Stimulated activated CD4-positive, alpha-beta T cell treated with anti-CD3 and anti-CD28 coated beads, Interleukin-2, amount 100 ng/mL, for 4 hours (primary cell): ENCODE measurements around the gene CCDC6.

Experiments
- DNase-seq: peaks from one replicate; pipeline ENCODE4 v3.0.0-alpha.2; 2020; ENCODE audit warnings: low read depth

The CCDC6 gene

GRCh38 chr10:59851864-59852263, 54.5 kb downstream of the CCDC6 start:
- DNase-seq = no peak

GRCh38 chr10:59847888-59848287, 58.5 kb downstream of the CCDC6 start:
- no peak for DNase-seq

- DNase-seq = no peak
These were observed 59.0 kb downstream of the CCDC6 start for GRCh38 chr10:59847326-59847725.

- no peak for DNase-seq
These were observed 61.9 kb downstream of the CCDC6 start for GRCh38 chr10:59844436-59844835.

- DNase-seq = no peak
These were observed 62.6 kb downstream of the CCDC6 start for GRCh38 chr10:59843748-59844147.

GRCh38 chr10:59839576-59839975, 66.8 kb downstream of the CCDC6 start:
- no peak for DNase-seq

GRCh38 chr10:59838085-59838789, 68.1 kb downstream of the CCDC6 start:
- DNase-seq = no peak

GRCh38 chr10:59833810-59834209, 72.5 kb downstream of the CCDC6 start:
- no peak for DNase-seq

- DNase-seq = no peak
These were observed 73.8 kb downstream of the CCDC6 start for GRCh38 chr10:59832506-59832905.

GRCh38 chr10:59831658-59832503, 74.5 kb downstream of the CCDC6 start:
- DNase-seq = no peak

- no peak for DNase-seq
These were observed 75.6 kb downstream of the CCDC6 start for GRCh38 chr10:59830601-59831259.

GRCh38 chr10:59829601-59830000, 76.8 kb downstream of the CCDC6 start:
- no peak for DNase-seq

GRCh38 chr10:59829024-59829423, 77.3 kb downstream of the CCDC6 start:
- DNase-seq = no peak

GRCh38 chr10:59825932-59826331, 80.4 kb downstream of the CCDC6 start:
- DNase-seq = no peak

- no peak for DNase-seq
These were observed 82.6 kb downstream of the CCDC6 start for GRCh38 chr10:59823751-59824150.

GRCh38 chr10:59823111-59823510, 83.2 kb downstream of the CCDC6 start:
- DNase-seq = no peak

GRCh38 chr10:59820471-59820870, 85.9 kb downstream of the CCDC6 start:
- no peak for DNase-seq

GRCh38 chr10:59819683-59820082, 86.7 kb downstream of the CCDC6 start:
- no peak for DNase-seq

GRCh38 chr10:59819265-59819664, 87.1 kb downstream of the CCDC6 start:
- DNase-seq = no peak

GRCh38 chr10:59817773-59818172, 88.6 kb downstream of the CCDC6 start:
- no peak for DNase-seq

GRCh38 chr10:59814878-59815277, 91.5 kb downstream of the CCDC6 start:
- no peak for DNase-seq

GRCh38 chr10:59812519-59813122, 93.7 kb downstream of the CCDC6 start:
- no peak for DNase-seq

GRCh38 chr10:59809644-59809974, 96.7 kb downstream of the CCDC6 start:
- no peak for DNase-seq
